HG03064 (cell line): ENCODE results near the gene CDC25C.

ENCODE experiments used
- ATAC-seq: cut with Tn5 transposase; IDR thresholded peaks from one replicate; pipeline ENCODE4 v1.9.1; 2021; ENCODE audit warnings: low read depth; ENCODE audit not compliant: unreplicated experiment

Gene CDC25C

DNA sequence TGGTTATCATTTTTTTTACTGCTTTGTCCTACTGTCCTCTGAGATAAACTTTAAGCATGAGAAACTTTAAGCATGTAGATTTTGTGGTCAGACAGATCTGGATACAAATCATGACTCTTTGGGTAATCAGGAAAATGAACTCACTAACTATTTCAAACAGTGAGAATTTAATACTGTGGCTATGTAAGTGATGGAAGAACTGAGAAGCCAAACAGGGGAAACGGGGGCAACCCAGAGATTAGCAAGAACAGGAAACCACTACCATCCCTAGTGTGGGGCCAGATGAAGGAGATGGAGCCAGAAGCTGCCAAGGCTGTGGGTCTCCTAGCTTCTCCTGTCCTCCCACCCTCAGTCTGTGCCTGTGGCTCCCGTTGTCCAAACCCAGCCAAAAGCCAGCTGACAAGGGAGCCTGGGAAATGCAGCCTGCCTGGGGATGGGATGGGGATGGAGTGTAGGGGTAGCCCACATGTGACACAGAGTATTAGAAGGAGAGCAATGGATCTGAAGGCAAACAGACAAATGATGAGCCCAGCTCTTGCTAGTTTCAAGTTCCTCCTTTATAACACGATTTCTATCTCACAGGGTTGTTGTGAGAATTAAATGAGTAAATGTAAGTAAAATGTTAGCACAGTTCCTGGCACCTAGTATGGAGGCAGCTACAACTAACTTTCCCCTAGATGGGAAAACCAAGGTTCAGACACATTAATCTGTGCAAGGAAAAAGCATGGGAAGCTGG, 90.8 kb downstream of the CDC25C start:
- ATAC-seq: no peak

DNA sequence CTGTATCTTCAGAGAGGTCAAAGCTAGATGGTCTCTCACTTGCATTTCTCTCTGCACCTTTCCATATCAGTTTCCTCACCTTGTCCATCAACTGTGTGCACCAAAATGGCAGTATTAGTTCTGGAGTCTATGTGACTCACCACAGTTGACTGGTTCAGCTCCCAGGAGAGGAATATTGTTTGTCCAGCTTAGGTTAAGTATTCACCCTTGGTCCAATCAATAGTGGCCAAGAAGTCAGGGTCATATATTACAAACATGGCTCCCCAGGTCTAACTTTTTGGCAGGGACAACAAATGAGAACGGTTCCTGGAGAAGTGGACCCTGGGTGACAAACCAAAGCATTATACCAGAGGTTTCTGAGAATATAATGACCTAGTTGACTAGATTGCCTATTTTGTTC, 93.6 kb downstream of the CDC25C start:
- no peak for ATAC-seq
